Suprapubic skin (tissue), 3 donors: ENCODE results near the gene STUM.

Experiments used
- CTCF ChIP-seq, 2 donors: fragments of 200-600 bp in 1 of 2; fragments of 450-650 bp in 1 of 2; sonication (generic) in 1 of 2; IDR thresholded peaks; one replicate each; pipeline ENCODE4 v1.5.1; 2016 to 2019; ENCODE audit warnings: antibody characterized with exemption in 2 of 2, mild to moderate bottlenecking in 1 of 2, moderate library complexity in 1 of 2
- POLR2AphosphoS5 ChIP-seq, 3 donors: sonication (generic); formaldehyde crosslinking; IDR thresholded peaks; one replicate each; pipeline ENCODE4 v1.6.1; 2017; ENCODE audit warnings: antibody characterized with exemption in 3 of 3

- TF ChIP-seq CTCF (IDR thresholded peaks at IDR 0.05), result no peak
- no peak for TF ChIP-seq POLR2AphosphoS5 (IDR thresholded peaks at IDR 0.05)
Observed at GRCh38 chr1:226610671-226611070, 62.1 kb downstream of the STUM start.
